ENCODE data around the gene CAMK2A. TPM values are rescaled to one million over a fixed set of nuclear protein-coding genes. Genes with fewer than 3 reads are reported as not detected.

Gene CAMK2A
- total RNA-seq, 1 experiment from 2014 or later: 0.13 TPM

DNA sequence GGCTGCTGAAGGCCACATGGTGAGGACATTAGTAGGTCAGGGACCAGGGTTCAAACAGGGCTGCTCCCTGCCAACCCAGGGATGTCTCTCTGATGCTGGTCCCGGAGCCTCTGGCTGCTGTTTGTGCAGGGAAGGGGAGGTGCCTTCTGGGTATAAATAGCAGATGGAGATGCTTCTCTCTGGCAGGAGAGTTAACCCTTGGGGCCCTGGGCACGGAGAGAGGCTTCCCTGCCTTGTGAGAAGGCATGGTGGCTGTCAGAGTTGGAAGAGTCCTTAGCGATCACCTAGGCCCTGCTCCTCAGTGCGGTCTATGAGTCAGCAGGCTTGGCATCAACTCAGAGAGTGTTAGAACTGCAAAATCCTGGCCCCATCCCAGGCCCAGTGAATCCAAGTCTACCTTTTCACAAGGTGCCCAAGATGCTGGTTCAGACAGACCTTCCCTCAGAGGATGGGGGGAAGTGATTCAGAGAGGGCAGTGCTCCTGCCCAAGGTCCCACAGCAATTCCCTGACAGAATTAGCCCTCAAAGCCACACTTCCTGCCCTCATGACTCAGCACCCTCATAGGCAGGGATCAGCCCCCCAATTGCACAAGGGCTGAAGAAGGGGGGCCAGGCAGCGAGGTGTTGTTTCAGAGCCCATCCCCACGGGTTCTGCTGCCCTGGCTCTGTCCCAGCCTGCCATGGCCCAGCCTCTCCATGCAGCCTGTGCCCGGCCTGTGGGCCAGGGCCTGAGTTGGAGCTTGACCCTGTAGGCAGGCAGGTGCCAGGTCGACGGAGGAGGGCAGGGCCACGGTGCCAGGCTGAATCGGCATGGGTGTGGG is 25.6 kb downstream of the CAMK2A start:
- BruUV-seq (replicated peaks): no TSS peak
- ChIA-PET POLR2A (ENCODE audit: unreplicated experiment) (no interaction called here), CTCF (interaction anchor here (0.6 kb wide), 1 partner anchor 186 kb away, joined by 3 read pairs; no protein-coding TSS in a partner anchor)
- H3K4me1 ChIP-seq (replicated peaks; ENCODE audit: insufficient read depth): peaks cover 38% of the 10 kb centered on the region
- H3K4me2 ChIP-seq: peak overlapping the region; percentile 62
- no peaks in the 10 kb centered on the region for H3K27me3 ChIP-seq (ENCODE audit: insufficient read depth, low read depth)
- H3K27ac ChIP-seq: peak overlapping the region; percentile 25; the same call in 1 of the 2 replicates
- H3F3A ChIP-seq (ENCODE audit: insufficient read depth, low read depth): peaks cover 16% of the 10 kb centered on the region; the same call in 1 of the 2 replicates
- H3K9me2 ChIP-seq (ENCODE audit: insufficient read depth): no peaks in the 10 kb centered on the region
- no peak for TF ChIP-seq EZH2 (IDR thresholded peaks at IDR 0.05; ENCODE audit: low read depth)
- TF ChIP-seq, protein P1, sequence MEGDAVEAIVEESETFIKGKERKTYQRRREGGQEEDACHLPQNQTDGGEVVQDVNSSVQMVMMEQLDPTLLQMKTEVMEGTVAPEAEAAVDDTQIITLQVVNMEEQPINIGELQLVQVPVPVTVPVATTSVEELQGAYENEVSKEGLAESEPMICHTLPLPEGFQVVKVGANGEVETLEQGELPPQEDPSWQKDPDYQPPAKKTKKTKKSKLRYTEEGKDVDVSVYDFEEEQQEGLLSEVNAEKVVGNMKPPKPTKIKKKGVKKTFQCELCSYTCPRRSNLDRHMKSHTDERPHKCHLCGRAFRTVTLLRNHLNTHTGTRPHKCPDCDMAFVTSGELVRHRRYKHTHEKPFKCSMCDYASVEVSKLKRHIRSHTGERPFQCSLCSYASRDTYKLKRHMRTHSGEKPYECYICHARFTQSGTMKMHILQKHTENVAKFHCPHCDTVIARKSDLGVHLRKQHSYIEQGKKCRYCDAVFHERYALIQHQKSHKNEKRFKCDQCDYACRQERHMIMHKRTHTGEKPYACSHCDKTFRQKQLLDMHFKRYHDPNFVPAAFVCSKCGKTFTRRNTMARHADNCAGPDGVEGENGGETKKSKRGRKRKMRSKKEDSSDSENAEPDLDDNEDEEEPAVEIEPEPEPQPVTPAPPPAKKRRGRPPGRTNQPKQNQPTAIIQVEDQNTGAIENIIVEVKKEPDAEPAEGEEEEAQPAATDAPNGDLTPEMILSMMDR (conservative IDR thresholded peaks at IDR 0.05): no peak
- intact Hi-C loops (cut with micrococcal nuclease; ENCODE audit: unreplicated experiment): loop anchor here (5.0 kb wide), 1 partner anchor 58 kb away; no protein-coding TSS in a partner anchor
- H3K36me3 ChIP-seq (ENCODE audit: low read depth): no peaks in the 10 kb centered on the region
- no peaks in the 10 kb centered on the region for H3K9me3 ChIP-seq (ENCODE audit: insufficient read depth, low read depth)
- H3K79me2 ChIP-seq (ENCODE audit: low read depth): no peaks in the 10 kb centered on the region
- DNase-seq: peak; percentile 78 to 87
- no peak overlapping the region for H2AFZ ChIP-seq
- H3K4me3 ChIP-seq: no peak overlapping the region
- H4K20me1 ChIP-seq (ENCODE audit: insufficient read depth): no peaks in the 10 kb centered on the region

DNA sequence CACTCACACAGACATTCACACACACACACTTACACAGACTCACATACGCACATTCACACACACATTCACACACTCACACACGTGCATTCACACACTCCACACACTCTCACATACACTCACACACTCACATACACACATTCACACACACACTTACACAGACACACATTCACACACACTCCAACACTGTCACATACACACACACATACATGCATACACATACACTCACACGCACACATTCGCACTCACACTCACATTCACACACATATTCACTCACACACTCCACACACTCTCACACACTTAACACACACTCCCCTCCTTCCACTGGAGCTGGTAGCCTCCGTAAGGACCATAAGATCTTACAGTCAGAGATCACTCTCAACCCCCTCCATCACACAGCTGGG is 26.2 kb downstream of the CAMK2A start:
- H3K9me3 ChIP-seq (ENCODE audit: insufficient read depth, low read depth): no peaks in the 10 kb centered on the region
- H3K79me2 ChIP-seq (ENCODE audit: low read depth): no peaks in the 10 kb centered on the region
- no peaks in the 10 kb centered on the region for H4K20me1 ChIP-seq (ENCODE audit: insufficient read depth)
- no peaks in the 10 kb centered on the region for H3K9me2 ChIP-seq (ENCODE audit: insufficient read depth)
- peaks cover 16% of the 10 kb centered on the region; the same call in 1 of the 2 replicates for H3F3A ChIP-seq (ENCODE audit: insufficient read depth, low read depth)
- intact Hi-C loops (cut with micrococcal nuclease; ENCODE audit: unreplicated experiment): loop anchor here (5.0 kb wide), 1 partner anchor 59 kb away; no protein-coding TSS in a partner anchor
- H3K4me1 ChIP-seq (replicated peaks; ENCODE audit: insufficient read depth): peaks cover 38% of the 10 kb centered on the region
- H3K4me2 ChIP-seq: peak overlapping the region; percentile 62
- no TSS peak for BruUV-seq (replicated peaks)
- CTCF ChIA-PET: interaction anchor here (0.6 kb wide), 1 partner anchor 186 kb away, joined by 3 read pairs; no protein-coding TSS in a partner anchor
- H3K27ac ChIP-seq: peak overlapping the region; percentile 25; the same call in 1 of the 2 replicates
- no peak for DNase-seq
- no peak overlapping the region for H2AFZ ChIP-seq
- H3K36me3 ChIP-seq (ENCODE audit: low read depth): no peaks in the 10 kb centered on the region
- TF ChIP-seq, protein P1 (conservative IDR thresholded peaks at IDR 0.05): no peak
- TF ChIP-seq EZH2 (IDR thresholded peaks at IDR 0.05; ENCODE audit: low read depth): no peak
- POLR2A ChIA-PET (ENCODE audit: unreplicated experiment): interaction anchor here (0.7 kb wide), 1 partner anchor 398 kb away, joined by 4 read pairs; the partner anchor contains the start of gene MYOZ3
- no peaks in the 10 kb centered on the region for H3K27me3 ChIP-seq (ENCODE audit: insufficient read depth, low read depth)
- no peak overlapping the region for H3K4me3 ChIP-seq

DNA sequence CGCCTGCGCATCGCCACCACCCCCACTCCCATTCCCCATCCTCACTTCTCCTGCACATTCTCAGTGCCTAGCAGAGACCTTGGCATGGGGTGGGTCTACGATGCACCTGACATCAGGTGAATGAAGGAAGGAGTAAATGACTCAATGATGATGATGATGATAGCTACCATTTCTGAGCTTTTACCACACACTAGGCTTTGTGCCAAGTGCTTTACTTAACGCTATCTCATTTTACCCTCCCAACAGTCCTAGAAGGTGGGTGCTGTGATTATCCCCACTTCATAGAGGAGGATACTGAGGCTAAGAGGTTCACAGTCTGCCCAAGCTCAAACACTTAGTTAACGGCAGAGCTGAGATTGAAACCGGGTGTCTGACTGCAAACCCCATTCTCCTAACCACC is 27.1 kb downstream of the CAMK2A start:
- POLR2A ChIA-PET (ENCODE audit: unreplicated experiment): interaction anchor here (0.6 to 0.7 kb wide), 3 partner anchors 294 to 531 kb away, joined by 3 to 5 read pairs (median 4); partner anchors contain the start of gene MYOZ3
- H3K4me2 ChIP-seq: no peak overlapping the region
- no peaks in the 10 kb centered on the region for H3K79me2 ChIP-seq (ENCODE audit: low read depth)
- H3K27ac ChIP-seq: no peak overlapping the region
- intact Hi-C loops (cut with micrococcal nuclease; ENCODE audit: unreplicated experiment): loop anchor here (5.0 kb wide), 1 partner anchor 60 kb away; no protein-coding TSS in a partner anchor
- no peaks in the 10 kb centered on the region for H3K9me3 ChIP-seq (ENCODE audit: insufficient read depth, low read depth)
- no peak for DNase-seq
- no TSS peak for BruUV-seq (replicated peaks)
- no peaks in the 10 kb centered on the region for H3K36me3 ChIP-seq (ENCODE audit: low read depth)
- CTCF ChIA-PET: interaction anchor here (0.6 to 1.0 kb wide), 3 partner anchors 24 to 278 kb away, joined by 3 to 24 read pairs (median 4); no protein-coding TSS in a partner anchor
- H3F3A ChIP-seq (ENCODE audit: insufficient read depth, low read depth): peaks cover 16% of the 10 kb centered on the region; the same call in 1 of the 2 replicates
- no peak overlapping the region for H3K4me3 ChIP-seq
- H2AFZ ChIP-seq: no peak overlapping the region
- TF ChIP-seq, protein P1 (conservative IDR thresholded peaks at IDR 0.05): no peak
- TF ChIP-seq EZH2 (IDR thresholded peaks at IDR 0.05; ENCODE audit: low read depth): no peak
- no peaks in the 10 kb centered on the region for H3K27me3 ChIP-seq (ENCODE audit: insufficient read depth, low read depth)
- H4K20me1 ChIP-seq (ENCODE audit: insufficient read depth): no peaks in the 10 kb centered on the region
- H3K4me1 ChIP-seq (replicated peaks; ENCODE audit: insufficient read depth): peaks cover 38% of the 10 kb centered on the region
- no peaks in the 10 kb centered on the region for H3K9me2 ChIP-seq (ENCODE audit: insufficient read depth)
